SKM-1 (cell line): Measurements from ENCODE around the gene SCRT2.

Experiments used
- DNase-seq: peaks from one replicate; lab custom pipeline; 2025; ENCODE audit not compliant: unreplicated experiment; lab: John Stamatoyannopoulos, UW

Gene SCRT2

GRCh38 chr20:634148-634925, 41.3 kb downstream of the SCRT2 start:
- DNase-seq = no peak

DNA sequence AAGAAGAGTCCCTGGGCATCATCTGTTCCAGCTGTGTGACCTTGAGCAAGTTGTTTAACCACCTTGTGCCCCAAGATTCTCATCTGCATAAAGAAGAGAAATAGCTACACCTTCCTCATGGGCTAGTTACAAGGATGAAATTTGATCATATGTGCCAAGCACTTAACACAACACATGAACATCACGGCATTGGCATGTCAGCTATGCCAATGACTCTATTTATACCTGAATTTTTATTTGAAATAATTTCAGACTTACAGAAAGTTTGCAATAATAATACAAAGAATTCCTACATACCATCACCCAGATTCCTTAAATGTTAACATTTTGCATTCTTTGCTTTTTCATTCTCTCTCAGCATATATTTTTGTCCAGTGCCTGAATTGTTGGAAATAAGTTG, 44.5 kb downstream of the SCRT2 start:
- DNase-seq = no peak

GRCh38 chr20:626579-626978, 49.0 kb downstream of the SCRT2 start:
- no peak for DNase-seq

DNA sequence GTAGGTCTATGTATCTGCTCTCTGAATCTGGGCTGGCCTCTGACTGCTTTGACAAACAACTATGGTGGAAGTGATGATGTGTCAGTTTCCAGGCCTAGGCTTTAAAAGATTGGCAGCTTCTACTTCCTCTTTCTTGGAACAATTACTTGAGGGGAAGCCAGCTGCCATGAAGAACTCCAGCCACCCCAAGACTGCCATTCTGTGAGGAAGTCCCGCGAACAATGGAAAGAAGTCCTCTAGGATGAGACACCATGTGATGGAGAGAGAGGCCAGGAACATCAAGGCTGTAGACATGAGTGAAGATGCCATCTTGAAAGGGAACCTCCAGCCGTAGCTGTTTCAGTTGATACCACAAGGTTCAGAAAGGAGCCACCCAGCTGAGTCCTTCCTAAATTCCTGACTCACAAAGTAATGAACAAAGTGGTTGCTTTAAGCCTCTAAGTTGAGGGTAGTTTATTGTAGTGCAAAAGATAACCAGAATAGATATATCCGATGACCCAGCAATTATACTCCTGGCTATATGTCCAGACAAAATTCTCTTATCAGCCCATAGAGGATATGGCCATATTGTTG, 50.2 kb downstream of the SCRT2 start:
- DNase-seq = no peak

DNA sequence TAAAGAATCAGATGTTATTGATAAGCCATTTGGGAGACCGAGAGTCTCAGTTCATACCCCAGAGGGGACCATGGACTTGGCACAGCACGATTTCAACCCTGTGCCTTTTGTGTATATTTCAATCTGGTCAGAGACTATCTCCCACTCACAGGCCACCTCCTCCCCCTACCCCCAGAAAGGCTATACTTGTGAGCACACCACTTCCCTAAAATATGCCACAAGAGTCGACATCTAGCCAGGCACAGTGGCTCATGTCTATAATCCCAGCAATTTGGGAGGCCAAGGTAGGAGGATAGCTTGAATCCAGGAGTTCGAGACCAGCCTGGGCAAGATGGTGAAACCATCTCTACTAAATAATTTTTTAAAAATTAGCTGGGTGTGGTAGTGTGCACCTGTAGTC, 51.9 kb downstream of the SCRT2 start:
- no peak for DNase-seq

- DNase-seq = no peak
These were observed 52.6 kb downstream of the SCRT2 start for GRCh38 chr20:623021-623420.

DNA sequence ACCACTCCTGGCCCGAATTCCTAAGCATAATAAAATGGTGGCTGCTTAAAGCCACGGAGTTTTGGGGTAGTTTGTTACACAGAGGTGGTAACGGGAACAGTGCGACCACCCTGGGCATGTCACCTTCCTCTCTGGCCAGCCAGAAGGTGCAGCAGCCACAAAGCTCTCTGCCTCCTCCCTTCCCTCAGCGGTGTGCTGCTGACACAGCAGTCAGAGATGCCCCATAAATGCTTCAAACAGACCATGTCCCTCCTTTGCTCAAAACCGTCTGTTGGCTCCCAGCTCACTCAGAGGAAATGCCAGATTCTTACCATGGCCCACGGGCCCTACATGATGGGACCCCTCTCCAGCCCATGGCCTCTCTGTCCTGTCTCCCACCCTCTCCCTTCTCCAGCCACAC, 53.4 kb downstream of the SCRT2 start:
- no peak for DNase-seq

GRCh38 chr20:621125-621756, 54.4 kb downstream of the SCRT2 start:
- no peak for DNase-seq

DNA sequence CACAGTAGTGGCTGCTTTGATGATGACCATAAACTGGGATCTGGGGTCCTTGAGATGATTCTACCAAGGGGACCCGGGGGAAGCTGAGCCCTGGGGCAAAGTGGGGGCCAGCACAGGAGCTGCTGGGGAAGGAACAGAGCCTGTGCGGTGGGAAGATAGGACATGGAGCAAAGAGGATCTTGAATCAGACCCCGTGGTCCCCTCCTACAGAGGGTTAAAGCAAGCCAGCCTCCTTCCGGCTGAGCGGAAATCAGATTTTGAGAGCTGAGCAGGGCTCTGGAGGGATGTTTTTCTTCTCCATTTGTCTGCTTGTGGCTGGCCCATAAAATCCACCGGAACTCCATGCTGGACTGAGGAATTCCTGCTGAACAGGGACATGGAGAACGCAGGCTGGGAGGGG, 55.4 kb downstream of the SCRT2 start:
- no peak for DNase-seq

GRCh38 chr20:618980-619379, 56.6 kb downstream of the SCRT2 start:
- DNase-seq = no peak

DNA sequence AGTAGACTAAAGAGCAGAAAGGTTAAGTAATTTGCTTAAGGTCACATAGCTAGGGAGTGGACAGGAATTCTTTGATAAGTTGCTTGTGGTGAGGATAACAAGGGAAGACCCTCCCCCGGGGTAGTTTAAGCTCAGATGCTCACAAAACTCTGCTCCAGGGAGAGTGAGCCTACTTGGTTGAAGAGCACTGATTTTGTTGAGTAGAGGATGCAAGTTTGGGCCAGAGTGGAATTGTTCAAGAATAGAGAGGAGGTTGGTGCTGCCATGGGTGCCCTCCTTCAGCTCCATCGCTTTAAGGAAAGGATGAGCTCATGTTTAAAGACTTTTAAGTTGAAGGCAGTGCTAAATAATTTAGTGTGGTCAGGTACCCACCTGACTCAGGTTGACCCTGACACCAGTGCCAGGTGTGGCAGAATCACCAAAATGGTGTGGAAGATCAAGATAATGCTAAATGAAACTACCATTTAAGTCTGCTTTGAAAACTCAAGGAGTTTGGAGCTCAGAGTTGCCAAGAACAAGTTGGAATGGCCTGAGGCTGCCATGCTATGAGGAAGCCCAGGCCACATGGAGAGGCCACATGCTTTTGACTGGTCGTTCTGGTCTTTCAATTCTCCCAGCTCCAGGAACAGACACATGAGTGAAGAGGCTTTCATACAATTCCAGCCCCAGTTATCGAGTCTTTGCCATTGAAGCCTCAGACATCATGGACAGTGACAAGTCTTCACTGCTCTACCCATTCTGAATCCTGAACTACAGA, 57.5 kb downstream of the SCRT2 start:
- no peak for DNase-seq

DNA sequence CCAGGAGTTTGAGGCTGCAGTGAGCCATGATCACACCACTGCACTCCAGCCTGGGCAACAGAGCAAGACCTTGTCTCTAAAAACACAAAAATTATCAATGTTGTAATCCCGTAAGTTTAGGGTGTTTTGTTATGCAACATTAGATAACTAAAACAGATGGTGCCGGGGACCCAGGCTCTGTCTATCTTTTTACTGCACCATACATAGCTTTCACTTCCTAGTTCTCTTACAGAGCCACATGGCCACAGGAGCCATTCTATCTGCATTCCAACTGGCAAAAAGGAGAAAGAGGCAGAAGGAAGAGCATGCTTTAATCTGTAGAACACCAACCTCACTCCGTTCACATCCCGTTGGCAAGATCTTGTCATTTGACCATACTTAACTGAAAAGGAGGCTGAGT, 60.1 kb downstream of the SCRT2 start:
- no peak for DNase-seq

DNA sequence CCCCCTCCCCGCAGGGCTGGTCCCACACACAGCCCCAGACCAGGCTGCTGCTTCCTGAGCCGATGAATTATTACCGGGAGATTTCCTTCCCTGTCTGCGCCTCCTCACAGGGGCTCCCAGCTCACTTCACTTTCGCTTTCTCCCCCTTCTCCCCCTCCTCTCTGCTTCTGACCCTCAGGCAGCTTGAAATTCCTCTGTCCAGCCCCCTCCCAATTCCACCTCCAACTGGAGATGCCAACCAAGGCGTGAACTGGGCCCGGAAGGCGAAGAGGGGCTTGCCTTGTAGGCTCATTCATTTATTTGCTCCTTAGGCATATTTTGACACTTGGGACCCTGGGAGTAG, 63.8 kb downstream of the SCRT2 start:
- no peak for DNase-seq
